HG02970 (cell line): ENCODE results near the gene TTC9.
"Not testable (repeated sequence)": the region's sequence is repeated elsewhere in the genome, so short reads cannot be mapped to it uniquely, and the experiment has no call there.

Experiments used
- ATAC-seq: cut with Tn5 transposase; IDR thresholded peaks from one replicate; pipeline ENCODE4 v1.9.1; 2021; ENCODE audit warnings: mild to moderate bottlenecking, moderate library complexity, moderate number of reproducible peaks; ENCODE audit not compliant: unreplicated experiment, low FRiP score

The TTC9 gene

GRCh38 chr14:70671652-70672644 is 30.2 kb downstream of the TTC9 start:
- no peak for ATAC-seq

- no peak for ATAC-seq
Observed at GRCh38 chr14:70677341-70677740, 35.6 kb downstream of the TTC9 start.

GRCh38 chr14:70680748-70681147 is 39.0 kb downstream of the TTC9 start:
- ATAC-seq, result no peak

GRCh38 chr14:70683983-70684382 is 42.3 kb downstream of the TTC9 start:
- no peak for ATAC-seq

- ATAC-seq, result no peak
Observed at GRCh38 chr14:70685474-70686197, 43.9 kb downstream of the TTC9 start.

GRCh38 chr14:70692210-70692609 is 50.5 kb downstream of the TTC9 start:
- no peak for ATAC-seq

GRCh38 chr14:70696026-70696425 is 54.3 kb downstream of the TTC9 start:
- no peak for ATAC-seq

GRCh38 chr14:70697701-70698100 is 56.0 kb downstream of the TTC9 start:
- no peak for ATAC-seq

- no peak for ATAC-seq
Observed at GRCh38 chr14:70698288-70698687, 56.6 kb downstream of the TTC9 start.

GRCh38 chr14:70699646-70700045 is 57.9 kb downstream of the TTC9 start:
- ATAC-seq, result no peak

- ATAC-seq, result no peak
Observed at GRCh38 chr14:70700955-70701585, 59.4 kb downstream of the TTC9 start.

- no peak for ATAC-seq
Observed at GRCh38 chr14:70701610-70702009, 59.9 kb downstream of the TTC9 start.

- no peak for ATAC-seq
Observed at GRCh38 chr14:70702161-70702560, 60.4 kb downstream of the TTC9 start.

- not testable (repeated sequence) for ATAC-seq
Observed at GRCh38 chr14:70703621-70704168, 62.0 kb downstream of the TTC9 start.

GRCh38 chr14:70704960-70705359 is 63.2 kb downstream of the TTC9 start:
- no peak for ATAC-seq

- no peak for ATAC-seq
Observed at GRCh38 chr14:70706177-70706576, 64.5 kb downstream of the TTC9 start.

- no peak for ATAC-seq
Observed at GRCh38 chr14:70707138-70708038, 65.7 kb downstream of the TTC9 start.

- no peak for ATAC-seq
Observed at GRCh38 chr14:70708717-70709570, 67.2 kb downstream of the TTC9 start.
